Fibroblast of villous mesenchyme (primary cell): Measurements from ENCODE around the gene RSRC1. TPM values are rescaled to one million over a fixed set of nuclear protein-coding genes. Genes with fewer than 3 reads are reported as not detected.
"Not testable (repeated sequence)": the region's sequence is repeated elsewhere in the genome, so short reads cannot be mapped to it uniquely, and the experiment has no call there.

Source experiments
- DNase-seq: peaks from one replicate; pipeline ENCODE4 v3.0.0-alpha.2; 2010; ENCODE audit warnings: low read depth
- H3K4me3 ChIP-seq: 2 replicates; pipeline ENCODE4 v1.5.1; 2011; ENCODE audit warnings: low read depth, mild to moderate bottlenecking, low read length
- CTCF ChIP-seq: IDR thresholded peaks from 2 replicates; pipeline ENCODE4 v1.5.1; 2012; ENCODE audit warnings: low read depth, mild to moderate bottlenecking, low read length; ENCODE audit not compliant: insufficient read depth
- total RNA-seq: library from RNA; depleted of rRNA; stranded (reverse); fragments of >200 nt; gene quantifications from 2 replicates; pipeline ENCODE4 v1.2.3, GENCODE V29; 2012

RSRC1 gene
- total RNA-seq: 29.6 and 43.6 TPM in 2 replicates

- no peak for TF ChIP-seq CTCF
- peak; percentile 89 for DNase-seq
Observed at GRCh38 chr3:158109804-158110657, at the start of gene RSRC1. RSRC1 (plus strand) TSS chr3:158110089; CDS start chr3:158122105, 12,016 bp downstream.

GRCh38 chr3:158065574-158065973 lies 44.3 kb upstream of the RSRC1 start:
- H3K4me3 ChIP-seq, DNase-seq: not testable (repeated sequence)

More at GRCh38 chr3:158109804-158110657, at the start of gene RSRC1:
- peak within 1 kb of the TSS; percentile 93 for H3K4me3 ChIP-seq

- no peak overlapping the region for H3K4me3 ChIP-seq
- TF ChIP-seq CTCF: no peak
- no peak for DNase-seq
Observed at GRCh38 chr3:158072790-158073189, 37.1 kb upstream of the RSRC1 start.

GRCh38 chr3:158074591-158074990 lies 35.3 kb upstream of the RSRC1 start:
- no peak overlapping the region for H3K4me3 ChIP-seq
- no peak for DNase-seq
- TF ChIP-seq CTCF: no peak

- TF ChIP-seq CTCF: no peak
- H3K4me3 ChIP-seq: no peak overlapping the region
- no peak for DNase-seq
Observed at GRCh38 chr3:158079599-158079998, 30.3 kb upstream of the RSRC1 start.

GRCh38 chr3:158084651-158085050 lies 25.2 kb upstream of the RSRC1 start:
- TF ChIP-seq CTCF: no peak
- DNase-seq: no peak
- H3K4me3 ChIP-seq: no peak overlapping the region

GRCh38 chr3:158085358-158085757 lies 24.5 kb upstream of the RSRC1 start:
- DNase-seq: no peak
- TF ChIP-seq CTCF: no peak
- no peak overlapping the region for H3K4me3 ChIP-seq
